Vagina (tissue), 2 donors: ENCODE measurements around the gene ABR.

Source experiments
- POLR2A ChIP-seq, 2 donors: fragments of 450-650 bp; IDR thresholded peaks; one replicate each; pipeline ENCODE4 v1.6.1; 2017; ENCODE audit warnings: antibody characterized with exemption in 2 of 2, mild to moderate bottlenecking in 2 of 2, moderate library complexity in 2 of 2
- TF ChIP-seq, protein P1 (sequence below), 3 experiments: fragments of 450-650 bp in 2 of 3; fragments of 200-600 bp in 1 of 3; sonication (generic) in 1 of 3; IDR thresholded peaks; one replicate each; pipeline ENCODE4 v1.5.1; 2017 to 2019; ENCODE audit warnings: antibody characterized with exemption in 3 of 3, mild to moderate bottlenecking in 2 of 3, moderate library complexity in 2 of 3

DNA sequence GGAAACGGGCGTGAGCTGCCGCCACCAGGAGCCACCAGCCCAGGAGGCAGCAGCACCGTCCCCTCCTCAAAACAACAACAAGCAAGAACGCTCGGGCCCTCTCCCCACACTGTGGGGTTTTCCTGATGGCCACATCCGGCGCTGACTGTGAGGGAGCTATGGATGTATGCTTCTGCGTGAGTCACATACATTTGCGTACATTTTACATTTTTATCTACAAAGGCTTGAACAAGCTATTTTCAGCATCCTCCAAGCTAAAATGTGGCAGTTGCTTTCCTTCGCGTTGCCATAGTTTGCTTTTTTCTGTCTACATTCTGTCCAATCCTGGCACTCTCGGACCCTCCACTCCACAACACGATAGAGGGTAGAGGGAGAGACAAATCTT is 2.0 kb upstream of the ABR start:
- TF ChIP-seq, protein P1, sequence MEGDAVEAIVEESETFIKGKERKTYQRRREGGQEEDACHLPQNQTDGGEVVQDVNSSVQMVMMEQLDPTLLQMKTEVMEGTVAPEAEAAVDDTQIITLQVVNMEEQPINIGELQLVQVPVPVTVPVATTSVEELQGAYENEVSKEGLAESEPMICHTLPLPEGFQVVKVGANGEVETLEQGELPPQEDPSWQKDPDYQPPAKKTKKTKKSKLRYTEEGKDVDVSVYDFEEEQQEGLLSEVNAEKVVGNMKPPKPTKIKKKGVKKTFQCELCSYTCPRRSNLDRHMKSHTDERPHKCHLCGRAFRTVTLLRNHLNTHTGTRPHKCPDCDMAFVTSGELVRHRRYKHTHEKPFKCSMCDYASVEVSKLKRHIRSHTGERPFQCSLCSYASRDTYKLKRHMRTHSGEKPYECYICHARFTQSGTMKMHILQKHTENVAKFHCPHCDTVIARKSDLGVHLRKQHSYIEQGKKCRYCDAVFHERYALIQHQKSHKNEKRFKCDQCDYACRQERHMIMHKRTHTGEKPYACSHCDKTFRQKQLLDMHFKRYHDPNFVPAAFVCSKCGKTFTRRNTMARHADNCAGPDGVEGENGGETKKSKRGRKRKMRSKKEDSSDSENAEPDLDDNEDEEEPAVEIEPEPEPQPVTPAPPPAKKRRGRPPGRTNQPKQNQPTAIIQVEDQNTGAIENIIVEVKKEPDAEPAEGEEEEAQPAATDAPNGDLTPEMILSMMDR (IDR thresholded peaks at IDR 0.05), result no peak
- no peak for TF ChIP-seq POLR2A (IDR thresholded peaks at IDR 0.05)
